MM.1S (cell line): Measurements from ENCODE around the gene ING5.

Source experiments
- DNase-seq: peaks from one replicate; pipeline ENCODE4 v3.0.0-alpha.2; 2015
- H2AFZ ChIP-seq: fragments of 300-600 bp; sonication (generic); 2 replicates; pipeline ENCODE4 v1.6.0; 2016; ENCODE audit warnings: antibody characterized with exemption, low read length
- H3F3A ChIP-seq: fragments of 300-600 bp; sonication (generic); 2 replicates; pipeline ENCODE4 v1.6.1; 2016; ENCODE audit warnings: mild to moderate bottlenecking, antibody characterized with exemption, low read length, moderate library complexity, mixed read lengths; ENCODE audit not compliant: insufficient read depth
- H3K27ac ChIP-seq: fragments of 300-600 bp; sonication (generic); 2 replicates; pipeline ENCODE4 v1.5.1; 2016; ENCODE audit warnings: mild to moderate bottlenecking, low read length
- H3K27me3 ChIP-seq: fragments of 300-600 bp; sonication (generic); replicated peaks from 2 replicates; pipeline ENCODE4 v1.6.0; 2016; ENCODE audit warnings: low read length; ENCODE audit not compliant: insufficient read depth
- H3K36me3 ChIP-seq: fragments of 300-600 bp; sonication (generic); replicated peaks from 2 replicates; pipeline ENCODE4 v1.6.1; 2016; ENCODE audit warnings: mild to moderate bottlenecking, low read length, mixed read lengths; ENCODE audit not compliant: insufficient read depth
- H3K4me1 ChIP-seq: fragments of 300-600 bp; sonication (generic); 2 replicates; pipeline ENCODE4 v1.6.1; 2016; ENCODE audit warnings: low read length, mixed read lengths
- H3K4me2 ChIP-seq: fragments of 300-600 bp; sonication (generic); 2 replicates; pipeline ENCODE4 v1.6.0; 2016; ENCODE audit warnings: low read depth, low read length
- H3K4me3 ChIP-seq: fragments of 300-600 bp; sonication (generic); 2 replicates; pipeline ENCODE4 v1.5.1; 2016; ENCODE audit warnings: low read length, mixed read lengths
- H3K79me2 ChIP-seq: fragments of 300-600 bp; sonication (generic); 2 replicates; pipeline ENCODE4 v1.6.1; 2016; ENCODE audit warnings: mixed run types, low read length, mixed read lengths
- H3K9ac ChIP-seq: fragments of 300-600 bp; sonication (generic); 2 replicates; pipeline ENCODE4 v1.6.1; 2016; ENCODE audit warnings: low read length, mixed read lengths
- H3K9me2 ChIP-seq: fragments of 300-600 bp; sonication (generic); replicated peaks from 2 replicates; pipeline ENCODE4 v1.6.1; 2016; ENCODE audit warnings: mild to moderate bottlenecking, low read length, mixed read lengths; ENCODE audit not compliant: insufficient read depth
- H3K9me3 ChIP-seq: fragments of 300-600 bp; sonication (generic); replicated peaks from 2 replicates; pipeline ENCODE4 v1.6.1; 2016; ENCODE audit warnings: mild to moderate bottlenecking, low read length, mixed read lengths; ENCODE audit not compliant: insufficient read depth
- H4K20me1 ChIP-seq: fragments of 300-600 bp; sonication (generic); 2 replicates; pipeline ENCODE4 v1.6.1; 2016; ENCODE audit warnings: mild to moderate bottlenecking, low read length, moderate library complexity, mixed read lengths; ENCODE audit not compliant: insufficient read depth
- CTCF ChIP-seq: fragments of 300-600 bp; sonication (generic); IDR thresholded peaks from 2 replicates; pipeline ENCODE4 v1.5.1; 2016; ENCODE audit warnings: antibody characterized with exemption, low read length, mixed read lengths
- EZH2 ChIP-seq: fragments of 300-600 bp; sonication (generic); optimal IDR thresholded peaks from 2 replicates; pipeline ENCODE3; 2017; ENCODE audit warnings: low read depth, mild to moderate bottlenecking, antibody characterized with exemption, low read length, mixed read lengths
- EZH2phosphoT487 ChIP-seq: fragments of 300-600 bp; sonication (generic); IDR thresholded peaks from 2 replicates; pipeline ENCODE4 v1.6.1; 2018; ENCODE audit warnings: antibody characterized with exemption, low read length

Gene ING5

GRCh38 chr2:241760301-241760771 is 58.5 kb downstream of the ING5 start:
- Histone ChIP-seq H3K4me1 (no peaks in the 10 kb centered on the region), H3F3A (no peaks in the 10 kb centered on the region), H3K79me2 (no peaks in the 10 kb centered on the region), H3K9me3 (no peaks in the 10 kb centered on the region), H3K27ac (no peak overlapping the region), H3K4me2 (no peak overlapping the region), H2AFZ (no peak overlapping the region), H3K9ac (no peak overlapping the region), H3K4me3 (no peak overlapping the region), H3K27me3 (no peaks in the 10 kb centered on the region), H4K20me1 (no peaks in the 10 kb centered on the region), H3K36me3 (no peaks in the 10 kb centered on the region), H3K9me2 (no peaks in the 10 kb centered on the region)
- TF ChIP-seq EZH2 (no peak), CTCF (no peak), EZH2phosphoT487 (no peak)
- no peak for DNase-seq

- H3F3A ChIP-seq = no peaks in the 10 kb centered on the region
- DNase-seq = no peak
- no peaks in the 10 kb centered on the region for H3K9me3 ChIP-seq
- H3K4me1 ChIP-seq = no peaks in the 10 kb centered on the region
- no peak overlapping the region for H3K4me2 ChIP-seq
- no peaks in the 10 kb centered on the region for H3K27me3 ChIP-seq
- no peak for TF ChIP-seq EZH2
- no peaks in the 10 kb centered on the region for H3K36me3 ChIP-seq
- no peak overlapping the region for H3K27ac ChIP-seq
- no peaks in the 10 kb centered on the region for H3K79me2 ChIP-seq
- H3K9ac ChIP-seq = no peak overlapping the region
- no peaks in the 10 kb centered on the region for H4K20me1 ChIP-seq
- H3K9me2 ChIP-seq = no peaks in the 10 kb centered on the region
- no peak overlapping the region for H3K4me3 ChIP-seq
- no peak overlapping the region for H2AFZ ChIP-seq
Observed at GRCh38 chr2:241762321-241762932, 60.6 kb downstream of the ING5 start.

- no peaks in the 10 kb centered on the region for H3K27me3 ChIP-seq
- no peak overlapping the region for H3K4me3 ChIP-seq
- H3K9ac ChIP-seq = no peak overlapping the region
- H4K20me1 ChIP-seq = no peaks in the 10 kb centered on the region
- no peaks in the 10 kb centered on the region for H3K79me2 ChIP-seq
- H2AFZ ChIP-seq = no peak overlapping the region
- DNase-seq = no peak
- H3K27ac ChIP-seq = no peak overlapping the region
- no peak overlapping the region for H3K4me2 ChIP-seq
- no peaks in the 10 kb centered on the region for H3K9me3 ChIP-seq
- TF ChIP-seq EZH2 (no peak), CTCF (no peak), EZH2phosphoT487 (no peak)
- H3K4me1 ChIP-seq = no peaks in the 10 kb centered on the region
- no peaks in the 10 kb centered on the region for H3K9me2 ChIP-seq
- H3K36me3 ChIP-seq = no peaks in the 10 kb centered on the region
- H3F3A ChIP-seq = no peaks in the 10 kb centered on the region
Observed at GRCh38 chr2:241762933-241763369, 61.1 kb downstream of the ING5 start.

- Histone ChIP-seq H3K79me2 (no peaks in the 10 kb centered on the region), H3K36me3 (no peaks in the 10 kb centered on the region), H3K9me2 (no peaks in the 10 kb centered on the region), H3K4me3 (no peak overlapping the region), H3K27ac (no peak overlapping the region), H3K9ac (no peak overlapping the region), H4K20me1 (no peaks in the 10 kb centered on the region), H3K4me2 (no peak overlapping the region), H3K9me3 (no peaks in the 10 kb centered on the region), H3K27me3 (no peaks in the 10 kb centered on the region), H3F3A (no peaks in the 10 kb centered on the region), H3K4me1 (no peaks in the 10 kb centered on the region), H2AFZ (no peak overlapping the region)
- TF ChIP-seq CTCF = no peak
- TF ChIP-seq EZH2phosphoT487 = no peak
- TF ChIP-seq EZH2 = no peak
- no peak for DNase-seq
Observed at GRCh38 chr2:241763551-241764274, 61.9 kb downstream of the ING5 start.
